ENCODE measurements around the gene FAM171A1.

DNA sequence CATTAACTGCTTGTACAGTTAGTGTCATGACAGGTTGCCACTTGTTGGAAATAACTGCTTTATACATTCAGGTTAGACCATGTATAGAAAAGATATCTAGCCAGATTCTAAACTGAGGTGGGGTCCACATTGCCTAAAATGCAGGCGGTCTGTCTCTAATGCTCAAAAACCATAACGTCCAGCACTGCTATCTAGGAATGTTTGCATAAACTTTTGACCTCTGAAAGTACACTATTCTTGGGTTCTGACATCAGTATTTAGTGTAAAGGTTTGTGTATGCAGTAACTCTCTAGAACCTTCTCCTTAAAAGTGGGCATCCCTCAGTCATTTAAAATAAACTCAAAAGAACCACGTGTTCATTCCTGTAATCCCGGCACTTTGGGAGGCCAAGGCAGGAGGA, 10.3 kb upstream of the FAM171A1 start:
- TF ChIP-seq EZH2 (IDR thresholded peaks at IDR 0.05) (no peak), POLR2AphosphoS5 (IDR thresholded peaks at IDR 0.05; ENCODE audit: borderline replicate concordance, low read depth, low read length) (no peak)

All from SK-N-MC (cell line).